Natural killer cell (primary cell): ENCODE measurements around the gene DDIT3. TPM values are rescaled to one million over a fixed set of nuclear protein-coding genes. Genes with fewer than 3 reads are reported as not detected.

Source experiments
- ATAC-seq, 3 donors: fragments of 150-1000 bp in 2 of 3; fragments of 200-7000 bp in 1 of 3; cut with Tn5 transposase; 1 replicate in 1 of 3; 2 replicates in 2 of 3; pipeline ENCODE4 v1.10.0; 2021; ENCODE audit warnings: mild to moderate bottlenecking in 2 of 3, moderate library complexity in 2 of 3
- DNase-seq, 2 donors: peaks; one replicate each; pipeline versions ENCODE4 v3.0.0 to v3.0.0-alpha.2; 2013 to 2021; ENCODE audit warnings: mixed read lengths in 1 of 2
- H3K27ac ChIP-seq: one replicate; pipeline ENCODE4 v1.5.1; 2013; ENCODE audit warnings: mild to moderate bottlenecking, low read length
- H3K27me3 ChIP-seq: one replicate; pipeline ENCODE4 v1.6.1; 2013; ENCODE audit warnings: low read length; ENCODE audit not compliant: control insufficient read depth, insufficient read depth
- H3K36me3 ChIP-seq: one replicate; pipeline ENCODE4 v1.6.1; 2013; ENCODE audit warnings: low read length; ENCODE audit not compliant: control insufficient read depth, insufficient read depth
- H3K4me1 ChIP-seq: one replicate; pipeline ENCODE4 v1.6.1; 2013; ENCODE audit warnings: low read length; ENCODE audit not compliant: control insufficient read depth, insufficient read depth
- H3K4me3 ChIP-seq: one replicate; pipeline ENCODE4 v1.5.1; 2013; ENCODE audit warnings: low read length
- H3K9me3 ChIP-seq: one replicate; pipeline ENCODE4 v1.6.1; 2013; ENCODE audit warnings: low read length; ENCODE audit not compliant: control insufficient read depth, insufficient read depth
- H3K27ac Mint-ChIP-seq, 2 donors: one replicate each; pipeline ENCODE4 v1.8.0; 2022; ENCODE audit warnings: mild to moderate bottlenecking in 2 of 2, mixed read lengths in 2 of 2, moderate library complexity in 1 of 2
- H3K27me3 Mint-ChIP-seq, 2 donors: one replicate each; pipeline ENCODE4 v1.8.0; 2022; ENCODE audit warnings: low read depth in 2 of 2, mixed read lengths in 2 of 2
- H3K36me3 Mint-ChIP-seq: one replicate; pipeline ENCODE4 v1.8.0; 2022; ENCODE audit warnings: mixed read lengths
- H3K4me1 Mint-ChIP-seq, 2 donors: one replicate each; pipeline ENCODE4 v1.8.0; 2022; ENCODE audit warnings: mixed read lengths in 2 of 2
- H3K4me3 Mint-ChIP-seq: one replicate; pipeline ENCODE4 v1.8.0; 2022; ENCODE audit warnings: mild to moderate bottlenecking, moderate library complexity, mixed read lengths
- H3K9me3 Mint-ChIP-seq, 2 donors: one replicate each; pipeline ENCODE4 v1.8.0; 2022; ENCODE audit warnings: mixed read lengths in 2 of 2
- CTCF ChIP-seq: fragments of 200-600 bp; IDR thresholded peaks from one replicate; pipeline ENCODE4 v1.8.0; 2022; ENCODE audit warnings: antibody characterized with exemption
- WGBS: methylation state at CpG from one replicate; pipeline ENCODE4 v1.1.7; 2013; ENCODE audit warnings: missing lambda C conversion rate; ENCODE audit not compliant: insufficient coverage; 5-methylcytosine and 5-hydroxymethylcytosine counted together
- intact Hi-C: fragments of 100-400 bp; cut with micrococcal nuclease; formaldehyde crosslinking; loops from one replicate; pipeline ENCODE4 v1.14.2; 2022
- total RNA-seq, 4 donors: library from RNA; stranded (reverse); fragments of 120-200 nt in 1 of 4; gene quantifications; one replicate each; pipeline versions ENCODE4 v1.2.3 to v1.2.4, GENCODE V29; 2013 to 2022

The DDIT3 gene
- total RNA-seq, 3 donors from 2014 or later (not counting 1 experiment from before 2014, with no cell fraction given), result 117 to 318 (median 182) TPM

GRCh38 chr12:57553343-57554202 is 33.3 kb upstream of the DDIT3 start:
- no peak for TF ChIP-seq CTCF
- Histone ChIP-seq H3K9me3 (no peaks in the 10 kb centered on the region), H3K36me3 (no peaks in the 10 kb centered on the region), H3K27ac (no peak overlapping the region), H3K4me1 (peaks cover 9% of the 10 kb centered on the region), H3K27me3 (peaks cover 14% of the 10 kb centered on the region), H3K4me3 (no peak overlapping the region)
- no peaks in the 10 kb centered on the region for H3K36me3 Mint-ChIP-seq
- H3K27me3 Mint-ChIP-seq, result peaks cover 16 to 38% of the 10 kb centered on the region in 2 donors
- WGBS, result 87% methylated on average over 5 of the region's 7 CpGs
- no peaks in the 10 kb centered on the region for H3K9me3 Mint-ChIP-seq
- no peak overlapping the region for H3K27ac Mint-ChIP-seq
- peaks cover 0 to 9% of the 10 kb centered on the region in 2 donors for H3K4me1 Mint-ChIP-seq
- intact Hi-C loops, result no loop called here
- DNase-seq (no peak), ATAC-seq (no peak)
- no peak overlapping the region for H3K4me3 Mint-ChIP-seq

- no peak for DNase-seq
- Mint-ChIP-seq H3K27me3 (peaks cover 19 to 39% of the 10 kb centered on the region in 2 donors), H3K4me3 (no peak overlapping the region), H3K4me1 (peaks cover 0 to 9% of the 10 kb centered on the region in 2 donors), H3K27ac (no peak overlapping the region), H3K9me3 (no peaks in the 10 kb centered on the region), H3K36me3 (no peaks in the 10 kb centered on the region)
- TF ChIP-seq CTCF, result no peak
- Histone ChIP-seq H3K27me3 (peaks cover 14% of the 10 kb centered on the region), H3K4me1 (peaks cover 9% of the 10 kb centered on the region), H3K27ac (no peak overlapping the region), H3K36me3 (no peaks in the 10 kb centered on the region), H3K4me3 (no peak overlapping the region), H3K9me3 (no peaks in the 10 kb centered on the region)
- intact Hi-C loops, result no loop called here
- WGBS, result 79% methylated on average over 4 of the region's 6 CpGs
- no peak for ATAC-seq
Observed at GRCh38 chr12:57552835-57553313, 32.6 kb upstream of the DDIT3 start.

GRCh38 chr12:57552306-57552651 is 32.0 kb upstream of the DDIT3 start:
- no peak overlapping the region for H3K4me3 ChIP-seq
- no peaks in the 10 kb centered on the region for H3K36me3 ChIP-seq
- no peaks in the 10 kb centered on the region for H3K36me3 Mint-ChIP-seq
- DNase-seq, result no peak
- H3K4me3 Mint-ChIP-seq, result no peak overlapping the region
- no peaks in the 10 kb centered on the region for H3K9me3 Mint-ChIP-seq
- H3K9me3 ChIP-seq, result no peaks in the 10 kb centered on the region
- peaks cover 4 to 12% of the 10 kb centered on the region in 2 donors for H3K4me1 Mint-ChIP-seq
- peaks cover 10% of the 10 kb centered on the region for H3K4me1 ChIP-seq
- intact Hi-C loops, result no loop called here
- no peak overlapping the region for H3K27ac Mint-ChIP-seq
- peaks cover 19 to 39% of the 10 kb centered on the region in 2 donors for H3K27me3 Mint-ChIP-seq
- ATAC-seq, result no peak
- 94% methylated on average over 2 of the region's 2 CpGs for WGBS
- no peak overlapping the region for H3K27ac ChIP-seq
- no peak for TF ChIP-seq CTCF
- H3K27me3 ChIP-seq, result peaks cover 14% of the 10 kb centered on the region
